ENCODE measurements around the gene GNAQ. TPM values are rescaled to one million over a fixed set of nuclear protein-coding genes. Genes with fewer than 3 reads are reported as not detected.
A peak's percentile ranks its signal among the peaks of the same experiment; 100 is the strongest.

The GNAQ gene
- total and polyA plus RNA-seq, 2 of the 4 experiments (the other 2 are of a cell fraction) = 23.1 to 50.7 TPM

DNA sequence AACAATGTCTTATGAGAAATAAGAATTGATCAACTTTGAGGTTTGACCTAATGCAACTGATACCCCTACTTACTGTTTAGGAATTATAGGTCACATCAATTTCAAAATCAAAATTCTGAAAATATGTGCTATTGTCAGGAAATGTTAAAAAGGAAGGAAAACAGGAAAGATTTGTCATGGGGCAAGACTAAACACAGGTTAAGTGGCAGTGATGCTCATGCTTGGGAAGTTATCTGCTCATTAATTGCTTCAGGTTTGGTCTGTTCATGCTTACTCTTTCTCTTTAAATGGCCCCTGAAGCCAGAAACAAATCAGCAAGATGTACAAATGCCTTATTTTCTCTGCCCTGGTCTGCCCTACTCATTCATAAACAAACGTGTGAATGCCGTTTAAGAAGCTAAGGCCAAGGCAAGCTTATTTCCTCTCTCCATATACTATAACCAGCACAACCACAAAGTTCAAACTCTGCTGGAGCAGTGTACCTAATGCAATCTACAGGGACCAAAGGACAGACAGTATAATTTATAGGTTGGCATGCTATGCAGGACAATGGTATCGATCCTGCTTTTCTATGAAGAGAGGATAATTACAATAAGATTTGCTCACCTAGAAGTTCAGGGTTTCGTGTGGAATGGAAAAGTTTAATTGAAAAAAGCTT lies 177.2 kb downstream of the GNAQ start:
- ATAC-seq (ENCODE audit: low read depth) = 0 out of 2 replicates have a peak, but pooled peaks have one; percentile 25
- Histone ChIP-seq H3K9me3 (ENCODE audit: control insufficient read depth, insufficient read depth, low read length) (no peaks in the 10 kb centered on the region; the same call in 1 of the 2 replicates), H4K8ac (ENCODE audit: low read depth in 2 of 2, low read length in 2 of 2) (peak overlapping the region in 1 of 2 experiments; percentile 1; a peak in 1 of 4 replicates), H4K20me1 (ENCODE audit: insufficient read depth, low read length) (peaks cover 13% of the 10 kb centered on the region; the same call in 1 of the 2 replicates), H3K4ac (ENCODE audit: low read depth, low read length) (0 out of 2 replicates have a peak overlapping the region, but pooled peaks have one; percentile 3), H3K4me1 (ENCODE audit: control insufficient read depth, insufficient read depth, low read length) (peaks cover 15% of the 10 kb centered on the region), H2BK120ac (ENCODE audit: low read depth, low read length) (no peak overlapping the region), H3K23ac (ENCODE audit: low read depth, low read length) (peak overlapping the region; percentile 66; the same call in 1 of the 2 replicates), H4K91ac (ENCODE audit: insufficient read depth, low read depth, low read length) (no peak overlapping the region; the same call in 1 of the 2 replicates), H3K4me2 (ENCODE audit: low read depth, low read length) (no peak overlapping the region), H3K4me3 (ENCODE audit: insufficient read depth, low read depth, low read length) (no peak overlapping the region), H3K56ac (ENCODE audit: extremely low read depth, insufficient read depth, low read length) (no peak overlapping the region), H4K5ac (ENCODE audit: low read depth, low read length) (no peak overlapping the region), H3K9me1 (ENCODE audit: insufficient read depth, low read length) (peaks cover 17% of the 10 kb centered on the region), H2AFZ (replicated peaks; ENCODE audit: low read length, poor library complexity) (no peak overlapping the region), H2BK15ac (ENCODE audit: low read depth, low read length) (no peak overlapping the region), H3K9ac (ENCODE audit: low read depth, low read length) (no peak overlapping the region), H3K18ac (ENCODE audit: low read depth, low read length) (no peak overlapping the region), H3K27ac (ENCODE audit: insufficient read depth, low read length) (no peak overlapping the region), H2AK9ac (replicated peaks; ENCODE audit: low read depth, low read length, poor library complexity) (no peak overlapping the region), H3K36me3 (ENCODE audit: control insufficient read depth, insufficient read depth, low read length) (no peaks in the 10 kb centered on the region), H3K27me3 (ENCODE audit: control insufficient read depth, insufficient read depth, low read length) (no peaks in the 10 kb centered on the region), H2AK5ac (ENCODE audit: low read depth, low read length) (no peak overlapping the region), H3K14ac (replicated peaks; ENCODE audit: low read depth, low read length) (no peak overlapping the region; the same call in 1 of the 2 replicates), H3K79me1 (ENCODE audit: low read depth in 1 of 2, low read length in 2 of 2) (peaks cover 11 to 46% of the 10 kb centered on the region in 2 experiments; a peak in 3 of 4 replicates), H2BK20ac (ENCODE audit: low read depth, low read length) (no peak overlapping the region), H2BK5ac (ENCODE audit: low read depth, low read length, poor library complexity, severe bottlenecking) (no peak overlapping the region)
- TF ChIP-seq MAFK (IDR thresholded peaks at IDR 0.05; ENCODE audit: low read depth, low read length) (no peak), MAZ (IDR thresholded peaks at IDR 0.05; ENCODE audit: borderline replicate concordance, low read depth, low read length) (no peak), SMC3 (IDR thresholded peaks at IDR 0.05; ENCODE audit: low read depth, low read length) (no peak), CEBPB (IDR thresholded peaks at IDR 0.05; ENCODE audit: low read depth, low read length) (no peak), RFX5 (IDR thresholded peaks at IDR 0.05; ENCODE audit: low read depth, low read length) (no peak), CHD1 (IDR thresholded peaks at IDR 0.05; ENCODE audit: low read depth, low read length) (no peak), USF2 (IDR thresholded peaks at IDR 0.05; ENCODE audit: low read depth, low read length) (no peak), FOS (IDR thresholded peaks at IDR 0.05; ENCODE audit: low read depth, low read length) (no peak), RAD21 (IDR thresholded peaks at IDR 0.05; ENCODE audit: low read length) (no peak), MXI1 (IDR thresholded peaks at IDR 0.05; ENCODE audit: borderline replicate concordance, low read depth, low read length) (no peak), CTCF (conservative IDR thresholded peaks at IDR 0.05; ENCODE audit: low read depth, low read length) (no peak), RCOR1 (IDR thresholded peaks at IDR 0.05; ENCODE audit: insufficient replicate concordance, low read length) (no peak), BHLHE40 (IDR thresholded peaks at IDR 0.05; ENCODE audit: low read depth, low read length) (no peak), NFE2L2 (IDR thresholded peaks at IDR 0.05; ENCODE audit: low read depth, low read length) (no peak)
- TF ChIP-seq, protein P1, sequence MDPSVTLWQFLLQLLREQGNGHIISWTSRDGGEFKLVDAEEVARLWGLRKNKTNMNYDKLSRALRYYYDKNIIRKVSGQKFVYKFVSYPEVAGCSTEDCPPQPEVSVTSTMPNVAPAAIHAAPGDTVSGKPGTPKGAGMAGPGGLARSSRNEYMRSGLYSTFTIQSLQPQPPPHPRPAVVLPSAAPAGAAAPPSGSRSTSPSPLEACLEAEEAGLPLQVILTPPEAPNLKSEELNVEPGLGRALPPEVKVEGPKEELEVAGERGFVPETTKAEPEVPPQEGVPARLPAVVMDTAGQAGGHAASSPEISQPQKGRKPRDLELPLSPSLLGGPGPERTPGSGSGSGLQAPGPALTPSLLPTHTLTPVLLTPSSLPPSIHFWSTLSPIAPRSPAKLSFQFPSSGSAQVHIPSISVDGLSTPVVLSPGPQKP (IDR thresholded peaks at IDR 0.05; ENCODE audit: borderline replicate concordance, low read depth, low read length) = no peak
- BruUV-seq (replicated peaks) = no TSS peak
- WGBS, 2 experiments (ENCODE audit: extremely low coverage in 2 of 2, insufficient read length in 1 of 2) = no CpG with 5 or more reads among the region's 4 CpGs
- ChIA-PET CTCF (interaction anchor here (0.6 kb wide), 1 partner anchor 86 kb away, joined by 3 read pairs; no protein-coding TSS in a partner anchor), POLR2A (ENCODE audit: unreplicated experiment) (no interaction called here)
- intact Hi-C loops (cut with micrococcal nuclease) = no loop called here
- dilution Hi-C loops (cut with HindIII; ENCODE audit: low sequenced_read_pairs, unreplicated experiment) = no loop called here
- in situ Hi-C loops (cut with MboI; ENCODE audit: low sequenced_read_pairs) = no loop called here
- DNase-seq = no peak

Measured in IMR-90 (cell line).